Liver (tissue), 3 donors: Measurements from ENCODE around the gene OSCAR.

Source experiments
- GABPA ChIP-seq, 2 donors: IDR thresholded peaks in 1 of 2; conservative IDR thresholded peaks in 1 of 2; 2 replicates each; pipeline ENCODE4 v1.6.1; 2016; ENCODE audit warnings: antibody characterized with exemption in 2 of 2, mild to moderate bottlenecking in 1 of 2, moderate library complexity in 1 of 2
- JUND ChIP-seq, 2 donors: IDR thresholded peaks; 2 replicates each; pipeline ENCODE4 v1.6.1; 2016; ENCODE audit warnings: antibody characterized with exemption in 2 of 2
- RXRA ChIP-seq, 2 donors: IDR thresholded peaks; 2 replicates each; pipeline ENCODE4 v1.6.1; 2017 to 2018; ENCODE audit warnings: antibody characterized with exemption in 2 of 2, mild to moderate bottlenecking in 1 of 2
- TF ChIP-seq, protein P1 (sequence below): IDR thresholded peaks from 2 replicates; pipeline ENCODE4 v1.6.1; 2016; ENCODE audit warnings: antibody characterized with exemption
- TF ChIP-seq, protein P2 (sequence below): fragments of 150-350 bp; IDR thresholded peaks from 2 replicates; pipeline ENCODE4 v1.5.1; 2017; ENCODE audit warnings: improper control_type of control experiment, low read depth, low read length; ENCODE audit not compliant: missing input control
- donor health status: healthy.
- donor health status: healthy.

DNA sequence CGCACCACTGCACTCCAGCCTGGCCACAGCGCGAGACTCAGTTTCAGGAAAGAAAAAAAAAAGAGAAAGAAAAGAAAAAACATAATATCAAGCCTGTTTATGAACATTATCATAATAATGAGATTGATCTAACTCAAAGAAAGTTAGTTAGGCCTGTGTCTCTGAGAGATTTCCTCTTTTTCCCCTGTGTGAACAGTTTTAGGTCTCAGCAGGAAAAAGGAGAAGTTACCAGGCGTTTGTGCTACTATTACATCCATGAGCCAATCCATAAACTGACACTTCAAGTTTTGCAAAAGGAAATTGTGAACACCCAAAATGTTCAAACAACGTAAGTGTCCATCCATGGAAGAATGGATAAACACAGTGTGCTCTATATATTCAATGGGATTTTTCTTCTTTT is 23.3 kb downstream of the OSCAR start:
- TF ChIP-seq GABPA (IDR thresholded peaks at IDR 0.05 in 1 of 2, conservative IDR thresholded peaks at IDR 0.05 in 1 of 2) (no peak), RXRA (IDR thresholded peaks at IDR 0.05) (no peak), JUND (IDR thresholded peaks at IDR 0.05) (no peak)
- TF ChIP-seq, protein P1, sequence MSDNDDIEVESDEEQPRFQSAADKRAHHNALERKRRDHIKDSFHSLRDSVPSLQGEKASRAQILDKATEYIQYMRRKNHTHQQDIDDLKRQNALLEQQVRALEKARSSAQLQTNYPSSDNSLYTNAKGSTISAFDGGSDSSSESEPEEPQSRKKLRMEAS: no peak
- TF ChIP-seq, protein P2, sequence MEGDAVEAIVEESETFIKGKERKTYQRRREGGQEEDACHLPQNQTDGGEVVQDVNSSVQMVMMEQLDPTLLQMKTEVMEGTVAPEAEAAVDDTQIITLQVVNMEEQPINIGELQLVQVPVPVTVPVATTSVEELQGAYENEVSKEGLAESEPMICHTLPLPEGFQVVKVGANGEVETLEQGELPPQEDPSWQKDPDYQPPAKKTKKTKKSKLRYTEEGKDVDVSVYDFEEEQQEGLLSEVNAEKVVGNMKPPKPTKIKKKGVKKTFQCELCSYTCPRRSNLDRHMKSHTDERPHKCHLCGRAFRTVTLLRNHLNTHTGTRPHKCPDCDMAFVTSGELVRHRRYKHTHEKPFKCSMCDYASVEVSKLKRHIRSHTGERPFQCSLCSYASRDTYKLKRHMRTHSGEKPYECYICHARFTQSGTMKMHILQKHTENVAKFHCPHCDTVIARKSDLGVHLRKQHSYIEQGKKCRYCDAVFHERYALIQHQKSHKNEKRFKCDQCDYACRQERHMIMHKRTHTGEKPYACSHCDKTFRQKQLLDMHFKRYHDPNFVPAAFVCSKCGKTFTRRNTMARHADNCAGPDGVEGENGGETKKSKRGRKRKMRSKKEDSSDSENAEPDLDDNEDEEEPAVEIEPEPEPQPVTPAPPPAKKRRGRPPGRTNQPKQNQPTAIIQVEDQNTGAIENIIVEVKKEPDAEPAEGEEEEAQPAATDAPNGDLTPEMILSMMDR: no peak
